ENCODE data around the gene DNAH10.

DNAH10 gene

DNA sequence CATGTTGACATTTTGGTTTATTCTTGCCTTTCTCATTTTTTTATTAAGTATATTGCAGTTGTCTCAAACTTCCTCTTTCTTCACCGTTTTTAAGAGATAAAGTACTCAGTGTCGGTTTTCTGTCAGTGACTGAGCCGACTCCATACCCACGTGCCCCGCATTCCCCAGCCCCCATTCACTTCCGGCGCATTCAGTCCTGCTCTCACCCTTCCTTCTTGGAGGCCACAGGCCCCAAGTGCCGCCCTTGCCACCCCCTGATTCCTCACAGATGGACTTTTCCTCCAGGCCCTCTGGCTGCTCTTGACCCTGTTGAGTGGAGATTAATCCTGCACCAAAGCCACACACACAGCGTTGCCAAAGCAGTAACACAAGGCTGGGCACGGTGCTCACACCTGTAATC is 19.1 kb upstream of the DNAH10 start:
- Histone ChIP-seq H3K27ac (ENCODE audit: low read depth, low read length) (no peak overlapping the region), H3K4me3 (ENCODE audit: low read depth in 1 of 2, low read length in 2 of 2) (no peak overlapping the region), H3K4me1 (ENCODE audit: control insufficient read depth in 1 of 2, insufficient read depth in 2 of 2, low read length in 2 of 2) (no peaks in the 10 kb centered on the region), H3K36me3 (ENCODE audit: control insufficient read depth in 1 of 2, insufficient read depth in 2 of 2, low read length in 2 of 2) (peaks cover 38 to 62% of the 10 kb centered on the region in 2 donors), H3K9ac (ENCODE audit: low read depth in 1 of 2, low read length in 2 of 2) (no peak overlapping the region), H3K9me3 (ENCODE audit: control insufficient read depth in 1 of 2, low read length in 2 of 2) (no peaks in the 10 kb centered on the region), H3K27me3 (ENCODE audit: control insufficient read depth in 1 of 2, insufficient read depth in 2 of 2, low read length in 2 of 2) (no peaks in the 10 kb centered on the region)

DNA sequence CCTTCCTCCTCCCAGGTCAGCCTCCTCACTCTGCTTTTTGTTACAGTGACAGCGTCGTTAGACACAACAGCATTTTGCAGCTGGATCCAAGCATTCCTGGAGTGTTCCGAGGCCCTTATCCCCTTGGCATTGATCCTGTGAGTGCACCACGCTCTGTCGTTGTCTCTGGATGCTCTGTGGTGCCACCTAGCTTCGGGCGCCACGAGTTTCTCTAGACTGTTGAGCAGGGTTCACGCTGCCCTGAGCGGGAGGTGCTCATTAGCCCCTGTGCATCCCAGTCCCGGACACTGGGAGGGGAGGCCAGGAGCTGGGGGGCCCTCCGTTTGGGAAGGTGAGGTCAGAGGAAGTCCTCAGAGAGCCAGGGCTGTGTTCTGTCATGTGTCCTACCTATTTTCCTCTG is 17.3 kb upstream of the DNAH10 start:
- no peaks in the 10 kb centered on the region for H3K4me1 ChIP-seq (ENCODE audit: control insufficient read depth in 1 of 2, insufficient read depth in 2 of 2, low read length in 2 of 2)
- no peak overlapping the region for H3K27ac ChIP-seq (ENCODE audit: low read depth, low read length)
- no peak overlapping the region for H3K9ac ChIP-seq (ENCODE audit: low read depth in 1 of 2, low read length in 2 of 2)
- no peak overlapping the region for H3K4me3 ChIP-seq (ENCODE audit: low read depth in 1 of 2, low read length in 2 of 2)
- peaks cover 39 to 64% of the 10 kb centered on the region in 2 donors for H3K36me3 ChIP-seq (ENCODE audit: control insufficient read depth in 1 of 2, insufficient read depth in 2 of 2, low read length in 2 of 2)
- no peaks in the 10 kb centered on the region for H3K9me3 ChIP-seq (ENCODE audit: control insufficient read depth in 1 of 2, low read length in 2 of 2)
- no peaks in the 10 kb centered on the region for H3K27me3 ChIP-seq (ENCODE audit: control insufficient read depth in 1 of 2, insufficient read depth in 2 of 2, low read length in 2 of 2)

- Histone ChIP-seq H3K27ac (ENCODE audit: low read depth, low read length) (no peak overlapping the region), H3K4me1 (ENCODE audit: control insufficient read depth in 1 of 2, insufficient read depth in 2 of 2, low read length in 2 of 2) (no peaks in the 10 kb centered on the region), H3K9ac (ENCODE audit: low read depth in 1 of 2, low read length in 2 of 2) (no peak overlapping the region), H3K27me3 (ENCODE audit: control insufficient read depth in 1 of 2, insufficient read depth in 2 of 2, low read length in 2 of 2) (no peaks in the 10 kb centered on the region), H3K36me3 (ENCODE audit: control insufficient read depth in 1 of 2, insufficient read depth in 2 of 2, low read length in 2 of 2) (peaks cover 43 to 61% of the 10 kb centered on the region in 2 donors), H3K4me3 (ENCODE audit: low read depth in 1 of 2, low read length in 2 of 2) (no peak overlapping the region), H3K9me3 (ENCODE audit: control insufficient read depth in 1 of 2, low read length in 2 of 2) (no peaks in the 10 kb centered on the region)
Observed at GRCh38 chr12:123747309-123747708, 14.8 kb upstream of the DNAH10 start.

- H3K36me3 ChIP-seq (ENCODE audit: control insufficient read depth in 1 of 2, insufficient read depth in 2 of 2, low read length in 2 of 2) = peaks cover 41 to 65% of the 10 kb centered on the region in 2 donors
- no peaks in the 10 kb centered on the region for H3K4me1 ChIP-seq (ENCODE audit: control insufficient read depth in 1 of 2, insufficient read depth in 2 of 2, low read length in 2 of 2)
- H3K9me3 ChIP-seq (ENCODE audit: control insufficient read depth in 1 of 2, low read length in 2 of 2) = no peaks in the 10 kb centered on the region
- H3K27ac ChIP-seq (ENCODE audit: low read depth, low read length) = no peak overlapping the region
- no peaks in the 10 kb centered on the region for H3K27me3 ChIP-seq (ENCODE audit: control insufficient read depth in 1 of 2, insufficient read depth in 2 of 2, low read length in 2 of 2)
- H3K9ac ChIP-seq (ENCODE audit: low read depth in 1 of 2, low read length in 2 of 2) = no peak overlapping the region
- H3K4me3 ChIP-seq (ENCODE audit: low read depth in 1 of 2, low read length in 2 of 2) = no peak overlapping the region
Observed at GRCh38 chr12:123748161-123748560, 13.9 kb upstream of the DNAH10 start.

DNA sequence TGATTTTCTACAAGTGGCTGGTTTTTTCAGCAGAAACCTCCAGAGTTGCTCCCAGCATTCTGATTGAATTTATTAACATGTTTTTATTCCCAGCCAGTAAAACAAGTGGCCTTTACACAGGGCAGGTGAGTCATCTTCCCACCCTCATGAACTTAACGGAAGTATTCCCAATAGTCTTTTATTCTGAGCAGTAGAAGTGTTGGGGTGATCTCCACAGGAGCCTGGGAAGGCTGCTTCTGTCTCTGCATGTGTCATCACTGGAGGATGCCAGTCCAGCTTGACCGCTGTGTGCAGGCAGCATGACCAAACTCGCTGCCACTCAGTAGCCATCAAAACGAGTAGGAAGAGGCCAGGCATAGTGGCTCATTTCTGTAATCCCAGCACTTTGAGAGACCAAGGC is 13.4 kb upstream of the DNAH10 start:
- H3K4me3 ChIP-seq (ENCODE audit: low read depth in 1 of 2, low read length in 2 of 2) = no peak overlapping the region
- no peaks in the 10 kb centered on the region for H3K27me3 ChIP-seq (ENCODE audit: control insufficient read depth in 1 of 2, insufficient read depth in 2 of 2, low read length in 2 of 2)
- H3K36me3 ChIP-seq (ENCODE audit: control insufficient read depth in 1 of 2, insufficient read depth in 2 of 2, low read length in 2 of 2) = peaks cover 45 to 69% of the 10 kb centered on the region in 2 donors
- no peaks in the 10 kb centered on the region for H3K4me1 ChIP-seq (ENCODE audit: control insufficient read depth in 1 of 2, insufficient read depth in 2 of 2, low read length in 2 of 2)
- no peak overlapping the region for H3K9ac ChIP-seq (ENCODE audit: low read depth in 1 of 2, low read length in 2 of 2)
- no peak overlapping the region for H3K27ac ChIP-seq (ENCODE audit: low read depth, low read length)
- no peaks in the 10 kb centered on the region for H3K9me3 ChIP-seq (ENCODE audit: control insufficient read depth in 1 of 2, low read length in 2 of 2)

- Histone ChIP-seq H3K9ac (ENCODE audit: low read depth in 1 of 2, low read length in 2 of 2) (no peak overlapping the region), H3K27me3 (ENCODE audit: control insufficient read depth in 1 of 2, insufficient read depth in 2 of 2, low read length in 2 of 2) (no peaks in the 10 kb centered on the region), H3K9me3 (ENCODE audit: control insufficient read depth in 1 of 2, low read length in 2 of 2) (no peaks in the 10 kb centered on the region), H3K4me3 (ENCODE audit: low read depth in 1 of 2, low read length in 2 of 2) (no peak overlapping the region), H3K27ac (ENCODE audit: low read depth, low read length) (no peak overlapping the region), H3K4me1 (ENCODE audit: control insufficient read depth in 1 of 2, insufficient read depth in 2 of 2, low read length in 2 of 2) (no peaks in the 10 kb centered on the region), H3K36me3 (ENCODE audit: control insufficient read depth in 1 of 2, insufficient read depth in 2 of 2, low read length in 2 of 2) (peaks cover 44 to 72% of the 10 kb centered on the region in 2 donors)
Observed at GRCh38 chr12:123749355-123749754, 12.7 kb upstream of the DNAH10 start.

- H3K36me3 ChIP-seq (ENCODE audit: control insufficient read depth in 1 of 2, insufficient read depth in 2 of 2, low read length in 2 of 2) = peaks cover 45 to 71% of the 10 kb centered on the region in 2 donors
Observed at GRCh38 chr12:123750159-123750656, 11.9 kb upstream of the DNAH10 start.

GRCh38 chr12:123752046-123752445 is 10.1 kb upstream of the DNAH10 start:
- H3K36me3 ChIP-seq (ENCODE audit: control insufficient read depth in 1 of 2, insufficient read depth in 2 of 2, low read length in 2 of 2) = peaks cover 42 to 70% of the 10 kb centered on the region in 2 donors
- no peaks in the 10 kb centered on the region for H3K27me3 ChIP-seq (ENCODE audit: control insufficient read depth in 1 of 2, insufficient read depth in 2 of 2, low read length in 2 of 2)

More at GRCh38 chr12:123750159-123750656, 11.9 kb upstream of the DNAH10 start:
- H3K9me3 ChIP-seq (ENCODE audit: control insufficient read depth in 1 of 2, low read length in 2 of 2) = no peaks in the 10 kb centered on the region
- no peak overlapping the region for H3K4me3 ChIP-seq (ENCODE audit: low read depth in 1 of 2, low read length in 2 of 2)
- H3K27me3 ChIP-seq (ENCODE audit: control insufficient read depth in 1 of 2, insufficient read depth in 2 of 2, low read length in 2 of 2) = no peaks in the 10 kb centered on the region
- H3K27ac ChIP-seq (ENCODE audit: low read depth, low read length) = no peak overlapping the region
- no peak overlapping the region for H3K9ac ChIP-seq (ENCODE audit: low read depth in 1 of 2, low read length in 2 of 2)
- H3K4me1 ChIP-seq (ENCODE audit: control insufficient read depth in 1 of 2, insufficient read depth in 2 of 2, low read length in 2 of 2) = no peaks in the 10 kb centered on the region

DNA sequence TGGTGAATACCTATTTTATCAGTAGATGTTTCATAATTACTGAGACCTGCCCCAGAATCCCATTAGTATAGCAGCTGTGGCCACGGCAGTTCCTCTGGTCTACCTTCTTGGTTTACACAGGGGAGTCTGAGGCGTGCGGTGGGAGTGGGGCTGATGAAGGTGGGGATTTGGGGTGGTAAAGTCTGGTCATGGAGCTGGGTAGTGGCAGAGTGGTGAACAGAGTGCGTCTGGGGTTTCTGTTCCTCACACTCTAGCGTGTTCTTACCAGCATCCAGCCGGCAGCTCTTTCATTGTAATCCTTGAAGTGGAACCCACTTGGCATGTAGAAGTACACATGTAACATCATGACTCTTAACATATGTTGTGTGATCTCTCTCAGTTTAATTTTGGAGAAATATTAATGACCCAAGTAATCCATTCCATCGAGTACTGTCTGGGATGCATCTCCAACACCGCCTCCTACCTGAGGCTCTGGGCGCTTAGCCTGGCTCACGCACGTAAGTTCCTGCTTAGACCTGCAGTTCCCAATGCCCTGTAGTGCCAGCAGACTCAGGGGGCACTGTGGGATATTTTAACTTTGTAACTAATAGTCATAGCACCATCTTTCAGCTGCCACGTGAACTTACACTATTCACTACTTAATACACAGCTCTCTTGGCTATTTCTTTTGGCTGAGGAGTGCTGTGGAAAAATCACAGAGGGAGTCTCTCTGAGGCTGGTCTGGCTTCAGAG is 7.9 kb upstream of the DNAH10 start:
- Histone ChIP-seq H3K9ac (ENCODE audit: low read depth in 1 of 2, low read length in 2 of 2) (no peak overlapping the region), H3K9me3 (ENCODE audit: control insufficient read depth in 1 of 2, low read length in 2 of 2) (no peaks in the 10 kb centered on the region), H3K27ac (ENCODE audit: low read depth, low read length) (no peak overlapping the region), H3K4me3 (ENCODE audit: low read depth in 1 of 2, low read length in 2 of 2) (no peak overlapping the region), H3K4me1 (ENCODE audit: control insufficient read depth in 1 of 2, insufficient read depth in 2 of 2, low read length in 2 of 2) (no peaks in the 10 kb centered on the region), H3K27me3 (ENCODE audit: control insufficient read depth in 1 of 2, insufficient read depth in 2 of 2, low read length in 2 of 2) (no peaks in the 10 kb centered on the region), H3K36me3 (ENCODE audit: control insufficient read depth in 1 of 2, insufficient read depth in 2 of 2, low read length in 2 of 2) (peaks cover 38 to 67% of the 10 kb centered on the region in 2 donors)

More at GRCh38 chr12:123752046-123752445, 10.1 kb upstream of the DNAH10 start:
- H3K9me3 ChIP-seq (ENCODE audit: control insufficient read depth in 1 of 2, low read length in 2 of 2) = no peaks in the 10 kb centered on the region
- H3K27ac ChIP-seq (ENCODE audit: low read depth, low read length) = no peak overlapping the region
- H3K9ac ChIP-seq (ENCODE audit: low read depth in 1 of 2, low read length in 2 of 2) = no peak overlapping the region
- H3K4me3 ChIP-seq (ENCODE audit: low read depth in 1 of 2, low read length in 2 of 2) = no peak overlapping the region
- H3K4me1 ChIP-seq (ENCODE audit: control insufficient read depth in 1 of 2, insufficient read depth in 2 of 2, low read length in 2 of 2) = no peaks in the 10 kb centered on the region

GRCh38 chr12:123757561-123757960 is 4.5 kb upstream of the DNAH10 start:
- no peak overlapping the region for H3K27ac ChIP-seq (ENCODE audit: low read depth, low read length)

More at GRCh38 chr12:123757561-123757960, 4.5 kb upstream of the DNAH10 start:
- H3K9me3 ChIP-seq (ENCODE audit: control insufficient read depth in 1 of 2, low read length in 2 of 2) = no peaks in the 10 kb centered on the region
- H3K4me3 ChIP-seq (ENCODE audit: low read depth in 1 of 2, low read length in 2 of 2) = no peak overlapping the region
- no peak overlapping the region for H3K9ac ChIP-seq (ENCODE audit: low read depth in 1 of 2, low read length in 2 of 2)
- H3K27me3 ChIP-seq (ENCODE audit: control insufficient read depth in 1 of 2, insufficient read depth in 2 of 2, low read length in 2 of 2) = no peaks in the 10 kb centered on the region
- peaks cover 8 to 10% of the 10 kb centered on the region in 2 donors for H3K4me1 ChIP-seq (ENCODE audit: control insufficient read depth in 1 of 2, insufficient read depth in 2 of 2, low read length in 2 of 2)
- peaks cover 19 to 49% of the 10 kb centered on the region in 2 donors for H3K36me3 ChIP-seq (ENCODE audit: control insufficient read depth in 1 of 2, insufficient read depth in 2 of 2, low read length in 2 of 2)

All from duodenal mucosa (tissue), 2 donors.